ENCODE results near the gene CLDN9. TPM values are rescaled to one million over a fixed set of nuclear protein-coding genes. Genes with fewer than 3 reads are reported as not detected.

Gene CLDN9
- total RNA-seq, 1 experiment from 2014 or later = 1.3 TPM

- Mint-ChIP-seq H3K4me3 (no peak overlapping the region), H3K27me3 (ENCODE audit: low read depth) (no peaks in the 10 kb centered on the region; the same call in none of the 2 replicates)
- no peak overlapping the region for H3K9ac ChIP-seq (ENCODE audit: extremely low read depth, insufficient read length, low read length)
Observed at GRCh38 chr16:2976201-2976600, 36.5 kb upstream of the CLDN9 start.

More at GRCh38 chr16:2976201-2976600, 36.5 kb upstream of the CLDN9 start:
- Histone ChIP-seq H2AK5ac (ENCODE audit: insufficient read length, low read length) (no peak overlapping the region), H3K79me2 (ENCODE audit: insufficient read depth, low read length) (no peaks in the 10 kb centered on the region; the same call in 1 of the 2 replicates), H3K4me1 (ENCODE audit: insufficient read depth, low read length) (no peaks in the 10 kb centered on the region), H2BK12ac (ENCODE audit: insufficient read length, low read depth, low read length) (no peak overlapping the region), H3K27me3 (ENCODE audit: insufficient read depth, low read length) (no peaks in the 10 kb centered on the region), H3K27ac (ENCODE audit: insufficient read length, low read depth, low read length) (no peak overlapping the region), H3K56ac (ENCODE audit: insufficient read length, low read depth, low read length) (no peak overlapping the region), H3K14ac (ENCODE audit: insufficient read depth, low read length) (no peak overlapping the region), H4K5ac (ENCODE audit: insufficient read length, low read depth, low read length) (no peak overlapping the region), H3K18ac (ENCODE audit: insufficient read length, low read depth, low read length) (no peak overlapping the region), H2BK5ac (ENCODE audit: insufficient read length, low read length) (no peak overlapping the region), H3K4ac (ENCODE audit: low read depth, low read length) (no peak overlapping the region), H3K9me3 (ENCODE audit: control insufficient read depth, low read depth, low read length) (no peaks in the 10 kb centered on the region), H4K20me1 (ENCODE audit: control insufficient read depth, insufficient read depth, insufficient read length) (no peaks in the 10 kb centered on the region), H2BK120ac (ENCODE audit: low read depth, low read length, poor library complexity, severe bottlenecking) (no peak overlapping the region), H4K8ac (replicated peaks; ENCODE audit: insufficient read length, low read depth, low read length) (no peak overlapping the region), H2AFZ (ENCODE audit: low read length) (no peak overlapping the region), H3K23me2 (ENCODE audit: insufficient read length, low read depth, low read length, poor library complexity, severe bottlenecking) (peaks cover 9% of the 10 kb centered on the region), H3T11ph (ENCODE audit: low read length) (no peak overlapping the region), H2BK15ac (ENCODE audit: low read depth, low read length) (no peak overlapping the region), H2BK20ac (ENCODE audit: low read depth, low read length, poor library complexity, severe bottlenecking) (no peak overlapping the region), H4K91ac (ENCODE audit: insufficient read length, low read depth, low read length) (no peak overlapping the region), H3K79me1 (ENCODE audit: insufficient read depth, low read depth, low read length, poor library complexity, severe bottlenecking) (no peaks in the 10 kb centered on the region), H3K23ac (ENCODE audit: insufficient read length, low read depth, low read length) (no peak overlapping the region), H3K4me2 (ENCODE audit: insufficient read depth, insufficient read length, low read length) (no peak overlapping the region)
- Mint-ChIP-seq H3K4me1 (peaks cover 13 to 14% of the 10 kb centered on the region in 2 experiments), H3K9me3 (no peaks in the 10 kb centered on the region), H3K27ac (no peak overlapping the region), H3K36me3 (ENCODE audit: insufficient read depth in 1 of 3, low read depth in 3 of 3) (peaks cover 11 to 47% (median 38%) of the 10 kb centered on the region in 3 experiments; a peak in 6 of 7 replicates)
- WGBS (ENCODE audit: extremely low coverage, insufficient read length, low lambda C conversion rate) = no CpG with 5 or more reads among the region's 7 CpGs
- no peak for TF ChIP-seq CTCF (conservative IDR thresholded peaks at IDR 0.05)
- no peak for DNase-seq
